Heart right ventricle (tissue), 16 donors: ENCODE measurements around the gene CHD9NB. TPM values are rescaled to one million over a fixed set of nuclear protein-coding genes. Genes with fewer than 3 reads are reported as not detected.

Source experiments
- ATAC-seq, 8 donors: fragments of 200-7000 bp; cut with Tn5 transposase; one replicate each; pipeline ENCODE4 v1.9.1; 2020; ENCODE audit warnings: mild to moderate bottlenecking in 8 of 8, moderate library complexity in 8 of 8, moderate number of reproducible peaks in 1 of 8
- DNase-seq, 2 donors: peaks; one replicate each; pipeline ENCODE4 v3.0.0-alpha.2; 2020
- H3K27ac ChIP-seq, 10 donors: fragments of 200-600 bp; sonication (generic) in 2 of 10; one replicate each; pipeline versions ENCODE4 v1.5.0 to v1.8.0; 2020 to 2022; ENCODE audit warnings: mild to moderate bottlenecking in 3 of 10
- H3K27me3 ChIP-seq, 7 donors: fragments of 200-600 bp; one replicate each; pipeline ENCODE4 v1.8.0; 2021 to 2022; ENCODE audit warnings: mild to moderate bottlenecking in 2 of 7
- H3K36me3 ChIP-seq, 9 donors: fragments of 200-600 bp; sonication (generic) in 1 of 9; one replicate each; pipeline versions ENCODE4 v1.5.0 to v1.8.0; 2020 to 2022; ENCODE audit warnings: mild to moderate bottlenecking in 2 of 9
- H3K4me1 ChIP-seq, 9 donors: fragments of 200-600 bp; sonication (generic) in 1 of 9; one replicate each; pipeline versions ENCODE4 v1.5.0 to v1.8.0; 2020 to 2022; ENCODE audit warnings: mild to moderate bottlenecking in 4 of 9
- H3K4me3 ChIP-seq, 10 donors: fragments of 200-600 bp; sonication (generic) in 2 of 10; one replicate each; pipeline versions ENCODE4 v1.5.0 to v1.8.0; 2020 to 2022; ENCODE audit warnings: mild to moderate bottlenecking in 7 of 10, moderate library complexity in 2 of 10
- H3K9me3 ChIP-seq, 11 donors: fragments of 200-600 bp in 10 of 11; sonication (generic) in 2 of 11; one replicate each; pipeline versions ENCODE4 v1.5.0 to v1.8.0; 2013 to 2022; ENCODE audit warnings: mild to moderate bottlenecking in 2 of 11, control low read depth in 1 of 11, moderate library complexity in 1 of 11
- WGBS, 2 donors: extraction: QIAGEN DNeasy Blood & Tissue Kit; methylation state at CpG; one replicate each; pipeline ENCODE4 v1.1.7; 2013; ENCODE audit warnings: inconsistent platforms in 1 of 2; 5-methylcytosine and 5-hydroxymethylcytosine counted together
- intact Hi-C, 10 donors: fragments of 100-400 bp; cut with DNase I; formaldehyde crosslinking; loops; one replicate each; pipeline versions ENCODE4 v1.11.1 to v1.14.2; 2022
- polyA plus RNA-seq, 2 donors: library from polyadenylated mRNA; stranded (reverse); fragments of 200-250 nt; gene quantifications; one replicate each; pipeline ENCODE4 v1.2.3, GENCODE V29; 2013
- total RNA-seq, 10 donors: library from RNA; stranded (reverse); fragmentation: NEBNext Ultra II Directional in 3 of 10; extraction: Animal tissue kit (Norgen Biotek cat#: 25700) in 3 of 10; gene quantifications; one replicate each; pipeline versions ENCODE4 v1.2.1 to v1.2.4, GENCODE V29; 2021 to 2023
- TF ChIP-seq, protein P1 (sequence below), 9 donors: fragments of 200-600 bp; sonication (generic) in 2 of 9; IDR thresholded peaks; one replicate each; pipeline versions ENCODE4 v1.5.0 to v1.8.0; 2021 to 2022; ENCODE audit warnings: antibody characterized with exemption in 9 of 9, mild to moderate bottlenecking in 5 of 9, moderate library complexity in 1 of 9
- donor health status: Arrhythmogenic right ventricular cardiomyopathy.
- donor health status: ischemic (EF 13 %, LVEDD 7.1; RV severe dilation, severe dysfunction).
- donor health status: healthy with polysubstance abuse.
- donor health status: DM: no; HTN: yes; CAD: no.
- donor health status: DM: no; HTN: no; CAD: no.
- donor health status: ischemic (EF 25% LVEDD 6.9; RV normal size, moderate dysfunction).
- donor health status: ischemic (EF 25% LVEDD 5.7; RV mildly dilated, moderate dysfunction).
- donor health status: healthy.
- donor health status: DM: yes; HTN: yes; CAD: no.
- donor health status: Ischemic cardiomyopathy.
- donor health status: ischemic (EF 35%, LVEDD 5.7; RV mildly dilated, moderate dysfunction).
- donor health status: nonischemic (EF 11% LVEDD 7.7; RV severe dilation, severe dysfunction).
- donor health status: DM: yes; HTN: yes; CAD: no.
- donor health status: PGD.
- donor health status: ischemic (EF 29% LVEDD 5.4; RV normal size, mild dysfunction).
- donor health status: nonischemic (EF 23%, LVEDD 6.1; RV moderate dilation, normal function).

Gene CHD9NB
- total and polyA plus RNA-seq, 12 donors, result 0.17 to 1.5 (median 0.51) TPM; not detected in 2

DNA sequence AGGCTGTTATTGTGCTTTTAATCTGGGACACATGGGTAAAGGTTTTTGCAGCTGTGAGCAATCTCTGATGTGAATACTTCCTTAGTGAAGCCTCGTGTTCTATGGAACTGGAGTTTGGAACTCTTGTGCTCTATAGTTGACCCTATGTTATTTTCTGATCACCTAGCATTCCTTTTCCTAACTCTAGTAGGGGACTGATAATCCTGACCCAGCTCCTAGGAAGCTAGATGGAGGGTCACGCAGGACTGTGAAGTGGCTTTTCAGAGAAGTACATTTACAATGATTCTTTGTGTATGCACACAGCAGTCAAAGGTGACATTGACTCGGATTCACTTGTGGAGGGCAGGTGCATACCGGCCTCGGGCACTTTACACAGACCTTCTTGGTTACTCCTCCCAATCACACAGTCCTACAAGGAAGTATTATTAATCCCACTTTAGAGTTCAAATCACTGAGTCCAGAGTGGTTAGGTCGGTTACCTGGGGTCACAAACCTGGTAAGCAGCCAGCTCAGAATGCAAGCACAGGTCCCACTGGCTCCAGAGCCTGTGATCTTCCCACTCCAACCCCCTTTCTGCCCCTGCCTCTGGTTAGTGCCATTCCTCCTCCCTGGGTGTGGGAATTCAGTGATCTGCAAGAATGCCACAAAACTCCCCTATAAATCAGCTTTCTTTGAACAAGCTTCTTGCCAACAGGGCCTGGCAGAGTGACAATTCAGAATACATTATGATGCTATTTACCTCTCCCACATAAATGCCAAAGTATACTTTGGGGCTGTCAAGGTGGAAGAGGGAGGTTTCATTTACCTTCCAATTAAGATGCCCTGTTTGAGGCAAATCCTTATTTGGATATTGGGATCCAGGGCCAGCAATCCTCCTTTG is 7.1 kb downstream of the CHD9NB start:
- TF ChIP-seq, protein P1, sequence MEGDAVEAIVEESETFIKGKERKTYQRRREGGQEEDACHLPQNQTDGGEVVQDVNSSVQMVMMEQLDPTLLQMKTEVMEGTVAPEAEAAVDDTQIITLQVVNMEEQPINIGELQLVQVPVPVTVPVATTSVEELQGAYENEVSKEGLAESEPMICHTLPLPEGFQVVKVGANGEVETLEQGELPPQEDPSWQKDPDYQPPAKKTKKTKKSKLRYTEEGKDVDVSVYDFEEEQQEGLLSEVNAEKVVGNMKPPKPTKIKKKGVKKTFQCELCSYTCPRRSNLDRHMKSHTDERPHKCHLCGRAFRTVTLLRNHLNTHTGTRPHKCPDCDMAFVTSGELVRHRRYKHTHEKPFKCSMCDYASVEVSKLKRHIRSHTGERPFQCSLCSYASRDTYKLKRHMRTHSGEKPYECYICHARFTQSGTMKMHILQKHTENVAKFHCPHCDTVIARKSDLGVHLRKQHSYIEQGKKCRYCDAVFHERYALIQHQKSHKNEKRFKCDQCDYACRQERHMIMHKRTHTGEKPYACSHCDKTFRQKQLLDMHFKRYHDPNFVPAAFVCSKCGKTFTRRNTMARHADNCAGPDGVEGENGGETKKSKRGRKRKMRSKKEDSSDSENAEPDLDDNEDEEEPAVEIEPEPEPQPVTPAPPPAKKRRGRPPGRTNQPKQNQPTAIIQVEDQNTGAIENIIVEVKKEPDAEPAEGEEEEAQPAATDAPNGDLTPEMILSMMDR (IDR thresholded peaks at IDR 0.05), result no peak
- 70 to 80% methylated on average over 6 of the region's 6 CpGs for WGBS, 2 donors
- no peak overlapping the region for H3K4me3 ChIP-seq
- DNase-seq (no peak), ATAC-seq (no peak)
- H3K27me3 ChIP-seq, result peaks cover 0 to 24% (median 5%) of the 10 kb centered on the region in 7 donors
- H3K4me1 ChIP-seq, result peaks cover 4 to 41% (median 23%) of the 10 kb centered on the region in 9 donors
- H3K27ac ChIP-seq, result no peak overlapping the region
- intact Hi-C loops, result no loop called here
- no peaks in the 10 kb centered on the region for H3K9me3 ChIP-seq
- no peaks in the 10 kb centered on the region for H3K36me3 ChIP-seq

DNA sequence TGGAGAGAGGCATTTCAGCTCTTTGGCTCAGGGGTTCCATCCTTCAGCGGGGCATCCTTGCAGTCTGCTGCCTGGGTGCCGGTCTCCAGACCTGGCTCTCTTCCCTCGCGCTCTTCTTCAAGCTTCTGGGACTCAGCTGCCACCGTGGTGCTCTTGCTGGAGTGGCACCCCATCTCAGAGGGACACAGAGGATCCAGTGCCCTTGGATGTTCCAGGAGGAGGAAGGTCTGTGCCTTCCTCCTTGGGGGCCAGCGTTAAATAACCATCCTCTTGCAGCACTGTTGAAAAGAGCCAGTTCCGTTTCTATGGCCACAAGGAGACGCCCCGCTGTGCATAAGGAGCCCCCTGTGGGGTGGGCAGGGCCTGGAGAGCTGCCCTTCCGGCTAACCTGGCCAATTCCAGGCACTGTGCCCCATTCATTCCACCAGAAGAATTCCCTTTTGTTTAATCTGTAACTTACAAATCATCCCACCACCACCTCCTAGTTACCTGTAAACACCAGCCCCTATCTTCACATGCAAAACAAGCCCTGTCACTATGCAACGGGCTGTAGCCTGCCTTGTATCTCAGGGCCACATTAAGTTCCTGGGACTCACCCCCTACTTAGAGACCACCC is 8.6 kb downstream of the CHD9NB start:
- H3K36me3 ChIP-seq, result no peaks in the 10 kb centered on the region
- peaks cover 0 to 24% (median 5%) of the 10 kb centered on the region in 7 donors for H3K27me3 ChIP-seq
- DNase-seq, result peak in 1 of 2 donors; percentile 19
- no peaks in the 10 kb centered on the region for H3K9me3 ChIP-seq
- peak overlapping the region in 8 of 10 donors; percentile 8 to 46 (median 40) for H3K4me3 ChIP-seq
- peak overlapping the region; percentile 43 to 85 (median 68) for H3K27ac ChIP-seq
- intact Hi-C loops, result no loop called here
- 23 to 42% methylated on average over 11 of the region's 11 CpGs for WGBS, 2 donors
- TF ChIP-seq, protein P1 (IDR thresholded peaks at IDR 0.05), result no peak
- peaks cover 4 to 42% (median 23%) of the 10 kb centered on the region in 9 donors for H3K4me1 ChIP-seq
- ATAC-seq, result peak in 2 of 8 donors; percentile 18 to 23

DNA sequence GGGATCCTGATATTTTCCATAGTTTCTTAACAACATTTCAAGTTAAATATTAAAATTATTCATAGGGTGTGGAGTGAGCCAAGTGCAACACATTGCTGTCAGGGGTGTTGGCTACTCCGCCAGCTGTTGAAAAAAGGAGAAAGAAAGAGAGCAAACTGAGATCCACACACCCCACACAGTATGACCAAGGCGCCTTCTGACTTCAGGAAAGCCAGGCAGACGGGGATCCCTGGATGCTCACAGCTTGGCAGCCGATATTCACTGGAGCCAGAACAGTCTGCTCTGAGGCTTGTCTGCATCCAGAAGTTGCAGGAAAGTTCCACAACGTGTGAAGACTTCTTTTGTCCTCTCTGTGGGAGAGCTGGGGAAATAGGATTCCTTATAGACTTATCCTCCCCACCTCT is 9.3 kb downstream of the CHD9NB start:
- Histone ChIP-seq H3K36me3 (no peaks in the 10 kb centered on the region), H3K4me1 (peaks cover 4 to 42% (median 23%) of the 10 kb centered on the region in 9 donors), H3K27me3 (peaks cover 0 to 24% (median 5%) of the 10 kb centered on the region in 7 donors), H3K27ac (peak overlapping the region; percentile 43 to 85 (median 68)), H3K4me3 (peak overlapping the region in 8 of 10 donors; percentile 8 to 46 (median 40)), H3K9me3 (no peaks in the 10 kb centered on the region)
- 30 to 36% methylated on average over 5 of the region's 5 CpGs for WGBS, 2 donors
- TF ChIP-seq, protein P1 (IDR thresholded peaks at IDR 0.05), result no peak
- ATAC-seq (peak; percentile 16 to 55 (median 36)), DNase-seq (peak in 1 of 2 donors; percentile 22)
- intact Hi-C loops, result no loop called here

DNA sequence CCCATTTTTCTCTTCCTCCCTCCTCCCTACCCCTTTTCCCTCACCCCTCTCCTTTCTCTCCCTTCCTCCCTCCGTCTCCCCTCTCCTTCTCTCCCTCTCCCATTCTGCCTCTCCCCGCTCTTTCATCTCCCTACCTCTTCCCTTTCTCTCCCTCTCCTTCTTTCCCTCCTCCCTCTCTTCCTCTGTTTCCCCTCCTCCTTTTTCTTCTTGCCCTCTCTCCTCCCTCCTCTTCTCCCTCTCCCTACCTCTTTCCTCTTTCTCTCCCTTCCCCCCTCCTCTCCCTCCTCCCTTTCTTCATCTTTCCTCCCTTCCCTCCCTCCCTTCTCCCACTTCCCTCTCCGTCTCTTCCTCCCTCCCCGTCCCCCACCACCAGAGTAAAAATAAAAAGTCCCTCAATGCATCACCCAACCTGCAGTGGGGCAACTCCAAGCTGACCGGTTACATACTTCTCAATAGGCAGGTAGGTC is 10.4 kb downstream of the CHD9NB start:
- intact Hi-C loops, result no loop called here
- Histone ChIP-seq H3K4me3 (peak overlapping the region in 7 of 10 donors; percentile 2 to 46 (median 43)), H3K27me3 (peaks cover 0 to 24% (median 5%) of the 10 kb centered on the region in 7 donors), H3K27ac (peak overlapping the region; percentile 43 to 85 (median 72)), H3K9me3 (no peaks in the 10 kb centered on the region), H3K4me1 (peaks cover 4 to 42% (median 23%) of the 10 kb centered on the region in 9 donors), H3K36me3 (no peaks in the 10 kb centered on the region)
- DNase-seq (no peak), ATAC-seq (peak in 6 of 8 donors; percentile 8 to 31 (median 20))
- TF ChIP-seq, protein P1 (IDR thresholded peaks at IDR 0.05), result no peak
- WGBS, 2 donors, result 34 to 45% methylated on average over 5 of the region's 5 CpGs
